Thymus (tissue), 11 donors: ENCODE measurements around the gene OR1L6. TPM values are rescaled to one million over a fixed set of nuclear protein-coding genes. Genes with fewer than 3 reads are reported as not detected.

ENCODE experiments used
- DNase-seq, 9 donors: peaks; one replicate each; pipeline ENCODE4 v3.0.0-alpha.2; 2013; ENCODE audit warnings: low spot score in 9 of 9, low read depth in 6 of 9, missing footprints in 1 of 9
- H3K27ac ChIP-seq, 2 donors: one replicate each; pipeline ENCODE4 v1.5.1; 2013; ENCODE audit warnings: control low read depth in 1 of 2, low read depth in 1 of 2, low read length in 1 of 2, mild to moderate bottlenecking in 1 of 2, moderate library complexity in 1 of 2
- H3K27me3 ChIP-seq, 2 donors: one replicate each; pipeline ENCODE4 v1.5.1; 2013; ENCODE audit warnings: low read length in 1 of 2; ENCODE audit not compliant: control insufficient read depth in 2 of 2, insufficient read depth in 1 of 2
- H3K36me3 ChIP-seq, 2 donors: one replicate each; pipeline ENCODE4 v1.5.1; 2013; ENCODE audit warnings: low read length in 1 of 2, mild to moderate bottlenecking in 1 of 2, moderate library complexity in 1 of 2; ENCODE audit not compliant: control insufficient read depth in 2 of 2, insufficient read depth in 2 of 2
- H3K4me1 ChIP-seq, 2 donors: one replicate each; pipeline ENCODE4 v1.5.1; 2013; ENCODE audit warnings: low read length in 2 of 2; ENCODE audit not compliant: control insufficient read depth in 2 of 2, insufficient read depth in 2 of 2
- H3K4me3 ChIP-seq, 2 donors: one replicate each; pipeline ENCODE4 v1.5.1; 2013; ENCODE audit warnings: low read length in 2 of 2, control low read depth in 1 of 2, mild to moderate bottlenecking in 1 of 2
- H3K9me3 ChIP-seq, 2 donors: one replicate each; pipeline ENCODE4 v1.5.1; 2013; ENCODE audit warnings: low read length in 1 of 2, mild to moderate bottlenecking in 1 of 2; ENCODE audit not compliant: control insufficient read depth in 2 of 2, insufficient read depth in 1 of 2
- WGBS: extraction: QIAGEN DNeasy Blood & Tissue Kit; methylation state at CpG from one replicate; pipeline ENCODE4 v1.1.7; 2013; 5-methylcytosine and 5-hydroxymethylcytosine counted together
- polyA plus RNA-seq: library from polyadenylated mRNA; stranded (reverse); fragments of 200-250 nt; gene quantifications from one replicate; pipeline ENCODE4 v1.2.3, GENCODE V29; 2013
- total RNA-seq: library from RNA; stranded (reverse); fragments of 120-200 nt; gene quantifications from one replicate; pipeline ENCODE4 v1.2.4, GENCODE V29; 2013
- donor health status: healthy.

The OR1L6 gene
- total and polyA plus RNA-seq, 2 donors, result not detected

DNA sequence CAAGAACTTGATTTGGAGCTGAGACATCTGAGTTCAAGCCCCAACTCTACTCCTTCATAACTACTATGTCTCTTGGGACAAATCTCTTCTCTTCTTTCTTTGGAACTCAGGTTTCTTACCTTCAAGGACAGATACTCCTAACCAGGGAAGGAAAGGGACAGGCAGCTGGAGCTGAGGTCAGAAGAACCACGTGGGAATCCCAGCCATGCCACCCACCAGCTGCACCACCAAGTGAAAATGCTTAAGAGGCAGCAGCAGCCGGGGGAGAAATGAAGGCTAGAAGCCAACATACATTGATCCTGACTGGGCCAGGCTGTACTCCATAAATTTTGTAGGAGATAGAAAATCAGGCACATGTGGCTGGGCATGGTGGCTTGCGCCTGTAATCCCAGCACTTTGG, 37.1 kb downstream of the OR1L6 start:
- H3K27ac ChIP-seq, result no peak overlapping the region
- no peak for DNase-seq

DNA sequence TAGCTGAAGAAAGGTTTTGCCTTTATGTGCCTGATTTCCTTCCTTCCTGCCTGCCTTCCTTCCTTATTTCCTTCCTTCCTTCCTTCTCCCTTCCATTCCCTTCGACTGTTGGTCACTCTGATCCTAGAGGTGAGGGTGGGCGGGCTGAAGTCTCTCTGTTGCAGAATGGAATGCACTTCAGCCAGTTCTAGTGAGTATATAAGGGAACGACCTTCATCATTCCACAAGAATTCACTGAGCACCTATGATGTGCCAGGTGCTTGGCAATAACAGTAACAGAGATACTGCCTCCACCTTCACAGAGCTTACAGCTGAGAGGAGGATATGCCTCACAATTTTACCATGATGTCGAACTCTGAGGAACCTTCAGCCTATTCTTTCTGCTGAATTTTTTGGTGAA, 37.9 kb downstream of the OR1L6 start:
- no peak overlapping the region for H3K27ac ChIP-seq
- H3K4me3 ChIP-seq, result no peak overlapping the region
- no peaks in the 10 kb centered on the region for H3K4me1 ChIP-seq
- DNase-seq, result no peak
- H3K9me3 ChIP-seq, result no peaks in the 10 kb centered on the region
- 83% methylated on average over 4 of the region's 4 CpGs for WGBS
- H3K27me3 ChIP-seq, result no peaks in the 10 kb centered on the region
- H3K36me3 ChIP-seq, result no peaks in the 10 kb centered on the region

More for the DNA sequence above, 37.1 kb downstream of the OR1L6 start:
- H3K4me3 ChIP-seq, result no peak overlapping the region
- no peaks in the 10 kb centered on the region for H3K36me3 ChIP-seq
- no peaks in the 10 kb centered on the region for H3K9me3 ChIP-seq
- 90% methylated on average over 3 of the region's 3 CpGs for WGBS
- H3K27me3 ChIP-seq, result no peaks in the 10 kb centered on the region
- H3K4me1 ChIP-seq, result no peaks in the 10 kb centered on the region

DNA sequence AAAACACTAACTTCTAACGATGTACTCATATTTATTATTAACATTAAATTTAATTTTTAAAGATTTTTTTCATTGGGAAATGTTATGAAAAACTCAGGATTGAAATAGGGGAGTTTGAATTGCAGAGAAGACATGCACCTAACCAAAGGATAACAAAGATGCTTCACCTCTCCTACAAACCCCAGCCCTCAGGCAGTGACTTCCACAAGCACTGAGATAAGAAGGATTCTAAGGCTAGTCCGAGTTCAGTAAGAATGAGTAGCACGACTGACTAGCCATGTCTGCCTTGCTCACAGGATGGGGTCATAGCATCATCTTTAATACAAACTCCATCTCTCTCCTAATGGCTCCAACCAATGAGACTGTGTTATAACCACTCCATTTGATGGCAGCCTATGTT, 39.6 kb downstream of the OR1L6 start:
- no peaks in the 10 kb centered on the region for H3K9me3 ChIP-seq
- H3K27me3 ChIP-seq, result no peaks in the 10 kb centered on the region
- no peaks in the 10 kb centered on the region for H3K4me1 ChIP-seq
- DNase-seq, result no peak
- WGBS, result 93% methylated on average over 3 of the region's 3 CpGs
- no peak overlapping the region for H3K4me3 ChIP-seq
- no peak overlapping the region for H3K27ac ChIP-seq
- H3K36me3 ChIP-seq, result no peaks in the 10 kb centered on the region

DNA sequence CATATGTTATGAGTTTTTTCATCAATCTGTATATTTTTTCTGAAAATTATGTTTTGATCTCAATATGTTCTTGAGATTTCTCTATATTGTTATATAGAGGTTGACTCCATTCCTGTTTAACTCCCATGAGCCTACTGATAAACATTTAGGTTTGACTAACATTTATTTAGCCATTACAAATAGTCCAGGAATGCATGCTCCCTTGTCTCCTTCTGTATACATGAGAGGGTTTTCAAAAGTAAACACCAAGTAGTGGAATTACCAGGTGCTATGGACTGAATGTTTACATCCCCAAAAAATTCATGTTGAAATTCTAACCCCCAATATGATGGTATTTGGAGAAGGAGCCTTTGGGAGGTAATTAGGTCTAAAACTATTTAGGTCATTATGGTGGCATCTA, 43.2 kb downstream of the OR1L6 start:
- no peaks in the 10 kb centered on the region for H3K4me1 ChIP-seq
- DNase-seq, result no peak
- no peak overlapping the region for H3K27ac ChIP-seq
- H3K36me3 ChIP-seq, result no peaks in the 10 kb centered on the region
- H3K9me3 ChIP-seq, result no peaks in the 10 kb centered on the region
- no peak overlapping the region for H3K4me3 ChIP-seq
- H3K27me3 ChIP-seq, result no peaks in the 10 kb centered on the region

DNA sequence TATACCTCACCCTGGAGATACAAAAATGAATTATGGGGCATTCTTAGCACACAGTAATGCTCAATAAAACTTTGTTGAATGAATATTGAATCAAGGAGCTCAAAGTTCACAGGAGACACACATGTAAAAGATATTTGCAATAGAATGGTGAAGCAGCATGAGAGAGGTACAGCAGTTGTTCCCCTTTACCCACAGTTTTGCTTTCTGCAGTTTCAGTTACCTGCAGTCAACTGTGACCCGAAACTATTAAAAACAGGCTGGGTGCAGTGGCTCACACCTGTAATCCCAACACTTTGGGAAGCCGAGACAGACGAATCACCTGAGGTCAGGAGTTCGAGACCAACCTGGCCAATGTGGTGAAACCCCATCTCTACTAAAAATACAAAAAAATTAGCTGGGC, 44.2 kb downstream of the OR1L6 start:
- no peaks in the 10 kb centered on the region for H3K4me1 ChIP-seq
- H3K9me3 ChIP-seq, result no peaks in the 10 kb centered on the region
- H3K36me3 ChIP-seq, result no peaks in the 10 kb centered on the region
- 96% methylated on average over 4 of the region's 4 CpGs for WGBS
- no peaks in the 10 kb centered on the region for H3K27me3 ChIP-seq
- DNase-seq, result no peak
- H3K27ac ChIP-seq, result no peak overlapping the region
- H3K4me3 ChIP-seq, result no peak overlapping the region

DNA sequence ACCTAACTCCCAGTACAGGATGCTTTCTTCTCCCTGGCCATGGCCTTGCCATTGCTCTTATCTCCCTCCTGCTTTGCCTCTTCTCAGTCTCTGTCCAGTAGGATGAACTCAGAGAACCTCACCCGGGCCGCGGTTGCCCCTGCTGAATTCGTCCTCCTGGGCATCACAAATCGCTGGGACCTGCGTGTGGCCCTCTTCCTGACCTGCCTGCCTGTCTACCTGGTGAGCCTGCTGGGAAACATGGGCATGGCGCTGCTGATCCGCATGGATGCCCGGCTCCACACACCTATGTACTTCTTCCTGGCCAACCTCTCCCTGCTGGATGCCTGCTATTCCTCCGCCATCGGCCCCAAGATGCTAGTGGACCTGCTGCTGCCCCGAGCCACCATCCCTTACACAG, 46.7 kb downstream of the OR1L6 start, which contains the start of gene OR5C1:
OR5C1 (plus strand) TSS at position 103 of the 400 bp plus-strand sequence; CDS start at position 103, 0 bp downstream.
- Histone ChIP-seq H3K36me3 (no peaks in the 10 kb centered on the region), H3K27me3 (no peaks in the 10 kb centered on the region), H3K9me3 (no peaks in the 10 kb centered on the region), H3K4me1 (no peaks in the 10 kb centered on the region), H3K4me3 (no peak within 1 kb of the TSS), H3K27ac (no peak within 1 kb of the TSS)
- 97% methylated on average over 12 of the region's 12 CpGs for WGBS
- DNase-seq, result no peak

DNA sequence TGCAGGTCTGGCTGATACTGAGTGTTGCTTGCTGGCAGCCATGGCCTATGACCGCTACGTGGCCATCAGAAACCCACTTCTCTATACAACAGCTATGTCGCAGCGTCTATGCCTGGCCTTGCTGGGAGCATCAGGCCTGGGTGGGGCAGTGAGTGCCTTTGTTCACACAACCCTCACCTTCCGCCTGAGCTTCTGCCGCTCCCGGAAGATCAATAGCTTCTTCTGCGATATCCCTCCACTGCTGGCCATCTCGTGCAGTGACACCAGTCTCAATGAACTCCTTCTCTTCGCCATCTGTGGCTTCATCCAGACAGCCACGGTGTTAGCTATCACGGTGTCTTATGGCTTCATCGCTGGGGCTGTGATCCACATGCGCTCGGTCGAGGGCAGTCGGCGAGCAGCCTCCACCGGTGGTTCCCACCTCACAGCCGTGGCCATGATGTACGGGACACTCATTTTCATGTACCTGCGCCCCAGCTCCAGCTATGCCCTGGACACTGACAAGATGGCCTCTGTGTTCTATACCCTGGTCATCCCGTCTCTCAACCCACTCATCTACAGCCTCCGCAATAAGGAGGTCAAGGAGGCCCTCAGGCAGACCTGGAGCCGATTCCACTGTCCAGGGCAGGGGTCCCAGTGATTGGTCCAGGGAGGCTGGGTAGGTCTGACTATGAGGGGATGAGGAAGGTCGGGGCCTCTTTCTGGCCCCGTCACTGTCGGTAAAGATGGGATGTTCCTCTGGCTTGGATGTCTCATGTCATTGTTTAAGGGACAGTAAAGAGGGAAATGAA, 47.3 kb downstream of the OR1L6 start:
- 97% methylated on average over 28 of the region's 28 CpGs for WGBS
- no peak for DNase-seq
- Histone ChIP-seq H3K4me1 (no peaks in the 10 kb centered on the region), H3K27me3 (no peaks in the 10 kb centered on the region), H3K9me3 (no peaks in the 10 kb centered on the region), H3K36me3 (no peaks in the 10 kb centered on the region), H3K4me3 (no peak overlapping the region), H3K27ac (no peak overlapping the region)

DNA sequence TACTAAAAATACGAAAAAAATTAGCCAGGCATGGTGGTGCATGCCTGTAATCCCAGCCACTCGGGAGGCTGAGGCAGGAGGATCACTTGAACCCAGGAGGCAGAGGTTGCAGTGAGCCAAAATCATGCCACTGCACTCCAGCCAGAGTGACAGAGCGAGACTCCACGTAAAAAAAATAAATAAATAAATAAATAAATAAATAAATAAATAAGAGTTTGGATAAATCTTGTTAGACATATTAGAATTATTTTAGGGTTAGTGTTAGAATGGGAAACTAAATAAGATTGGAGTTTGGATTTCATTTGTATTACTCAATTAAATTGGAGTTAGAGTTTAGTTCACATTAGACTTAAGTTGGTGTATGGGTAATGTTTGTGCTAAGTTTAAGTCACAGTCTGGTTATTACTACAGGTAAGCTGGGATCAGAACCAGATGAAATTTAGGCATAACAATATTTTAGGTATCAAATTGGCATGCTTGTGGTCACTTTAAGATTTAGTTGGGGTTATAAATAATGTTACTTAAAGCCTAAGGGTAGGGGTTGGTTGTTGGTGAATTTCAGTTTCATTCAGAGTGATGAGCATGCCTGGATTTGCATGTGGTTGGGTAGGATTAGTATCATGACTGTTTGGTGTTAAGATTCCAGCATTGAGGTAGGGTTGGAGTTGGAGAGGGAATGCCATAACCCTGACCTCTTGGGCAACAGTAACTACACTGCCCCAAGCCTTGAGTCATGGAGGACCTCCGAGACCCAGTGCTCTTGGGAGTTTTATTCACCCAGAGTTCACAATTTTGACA, 50.0 kb downstream of the OR1L6 start:
- H3K27ac ChIP-seq, result no peak overlapping the region
- no peaks in the 10 kb centered on the region for H3K9me3 ChIP-seq
- H3K4me3 ChIP-seq, result no peak overlapping the region
- H3K27me3 ChIP-seq, result no peaks in the 10 kb centered on the region
- no peaks in the 10 kb centered on the region for H3K4me1 ChIP-seq
- WGBS, result 93% methylated on average over 5 of the region's 5 CpGs
- no peak for DNase-seq
- H3K36me3 ChIP-seq, result no peaks in the 10 kb centered on the region

DNA sequence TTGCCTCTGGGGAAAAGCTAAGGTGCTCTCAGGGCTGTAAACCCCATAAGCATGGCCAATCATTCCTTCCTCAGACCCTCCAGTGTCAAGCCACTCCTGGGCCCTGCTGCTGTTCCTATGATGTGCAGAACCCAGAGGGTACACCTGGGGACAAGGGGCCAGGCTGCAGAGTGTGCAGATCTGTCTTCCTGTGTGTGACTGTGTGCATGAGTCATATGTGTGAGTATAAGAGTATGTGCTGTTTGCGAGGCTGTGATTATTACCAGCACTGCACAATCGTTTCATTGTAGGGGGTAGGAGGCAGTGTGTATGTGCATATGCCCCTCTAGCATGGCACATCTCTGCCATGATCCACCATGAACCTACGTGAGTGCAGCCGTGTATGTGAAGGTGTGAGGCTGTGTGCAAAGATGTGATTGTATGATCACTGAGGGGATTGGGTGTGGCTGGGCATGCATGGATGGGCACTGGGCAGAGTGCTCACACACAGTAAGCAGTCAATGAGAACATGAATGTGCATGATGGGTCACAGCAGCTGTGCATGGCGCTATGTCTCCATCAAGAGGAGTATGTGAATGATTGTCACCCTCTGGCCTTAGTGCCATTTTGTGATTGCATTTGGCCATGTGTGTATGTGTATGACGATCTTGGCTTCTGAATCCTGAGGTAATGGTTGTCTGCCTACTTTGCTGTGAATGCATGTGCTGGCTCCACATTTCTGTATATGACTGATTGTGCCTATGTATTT, 55.4 kb downstream of the OR1L6 start:
- no peak for DNase-seq
- no peaks in the 10 kb centered on the region for H3K9me3 ChIP-seq
- no peak overlapping the region for H3K27ac ChIP-seq
- no peaks in the 10 kb centered on the region for H3K27me3 ChIP-seq
- 96% methylated on average over 6 of the region's 6 CpGs for WGBS
- H3K4me1 ChIP-seq, result no peaks in the 10 kb centered on the region
- H3K4me3 ChIP-seq, result no peak overlapping the region
- H3K36me3 ChIP-seq, result no peaks in the 10 kb centered on the region
